H9 (cell line): ENCODE results near the gene SEPTIN5. TPM values are rescaled to one million over a fixed set of nuclear protein-coding genes. Genes with fewer than 3 reads are reported as not detected.

ENCODE experiments used
- DNase-seq: peaks from one replicate; pipeline ENCODE4 v3.0.0-alpha.2; 2017
- H2AFZ ChIP-seq: one replicate; pipeline ENCODE4 v1.6.1; 2013; ENCODE audit warnings: mild to moderate bottlenecking, low read length, control low read depth, moderate library complexity
- H2AK5ac ChIP-seq: 2 replicates; pipeline ENCODE4 v1.6.1; 2013; ENCODE audit warnings: low read length, control low read depth, mixed read lengths; ENCODE audit not compliant: insufficient read length
- H2BK120ac ChIP-seq: one replicate; pipeline ENCODE4 v1.6.1; 2013; ENCODE audit warnings: low read depth, mild to moderate bottlenecking, low read length, control low read depth, inconsistent platforms; ENCODE audit not compliant: poor library complexity, severe bottlenecking
- H2BK12ac ChIP-seq: 2 replicates; pipeline ENCODE4 v1.6.1; 2013; ENCODE audit warnings: low read length, control low read depth, mixed read lengths, low read depth; ENCODE audit not compliant: insufficient read length
- H2BK15ac ChIP-seq: 2 replicates; pipeline ENCODE4 v1.6.1; 2013; ENCODE audit warnings: low read depth, low read length, control low read depth
- H2BK20ac ChIP-seq: one replicate; pipeline ENCODE4 v1.6.1; 2013; ENCODE audit warnings: low read depth, mild to moderate bottlenecking, low read length, control low read depth, inconsistent platforms; ENCODE audit not compliant: poor library complexity, severe bottlenecking
- H2BK5ac ChIP-seq: 2 replicates; pipeline ENCODE4 v1.6.1; 2013; ENCODE audit warnings: low read length, control low read depth, mixed read lengths; ENCODE audit not compliant: insufficient read length
- H3K14ac ChIP-seq: 2 replicates; pipeline ENCODE4 v1.6.1; 2013; ENCODE audit warnings: low read length, control low read depth; ENCODE audit not compliant: insufficient read depth
- H3K18ac ChIP-seq: 2 replicates; pipeline ENCODE4 v1.6.1; 2013; ENCODE audit warnings: low read depth, mild to moderate bottlenecking, mixed read lengths, low read length, control low read depth; ENCODE audit not compliant: insufficient read length
- H3K23ac ChIP-seq: 2 replicates; pipeline ENCODE4 v1.6.1; 2013; ENCODE audit warnings: low read length, control low read depth, mixed read lengths, low read depth; ENCODE audit not compliant: insufficient read length
- H3K23me2 ChIP-seq: 2 replicates; pipeline ENCODE4 v1.6.1; 2013; ENCODE audit warnings: low read depth, mild to moderate bottlenecking, mixed read lengths, low read length, control low read depth; ENCODE audit not compliant: insufficient read length, poor library complexity, severe bottlenecking
- H3K27ac ChIP-seq: 2 replicates; pipeline ENCODE4 v1.5.1; 2013; ENCODE audit warnings: low read length, control low read depth, mixed read lengths, low read depth; ENCODE audit not compliant: insufficient read length
- H3K27me3 ChIP-seq: 2 replicates; pipeline ENCODE4 v1.6.1; 2013; ENCODE audit warnings: low read length, control low read depth, inconsistent platforms; ENCODE audit not compliant: insufficient read depth
- H3K4ac ChIP-seq: 2 replicates; pipeline ENCODE4 v1.6.1; 2013; ENCODE audit warnings: low read depth, mild to moderate bottlenecking, control low read depth, inconsistent platforms, low read length, moderate library complexity
- H3K4me1 ChIP-seq: 2 replicates; pipeline ENCODE4 v1.6.1; 2013; ENCODE audit warnings: low read length, control low read depth, inconsistent platforms; ENCODE audit not compliant: insufficient read depth
- H3K4me2 ChIP-seq: 2 replicates; pipeline ENCODE4 v1.6.1; 2013; ENCODE audit warnings: low read length, control low read depth, mixed read lengths; ENCODE audit not compliant: insufficient read length, insufficient read depth
- H3K56ac ChIP-seq: 2 replicates; pipeline ENCODE4 v1.6.1; 2013; ENCODE audit warnings: low read depth, mild to moderate bottlenecking, mixed read lengths, low read length, control low read depth; ENCODE audit not compliant: insufficient read length
- H3K79me1 ChIP-seq: 2 replicates; pipeline ENCODE4 v1.6.1; 2013; ENCODE audit warnings: low read depth, mild to moderate bottlenecking, moderate library complexity, low read length, control low read depth, inconsistent platforms; ENCODE audit not compliant: insufficient read depth, poor library complexity, severe bottlenecking
- H3K79me2 ChIP-seq: 2 replicates; pipeline ENCODE4 v1.6.1; 2013; ENCODE audit warnings: low read length, control low read depth, inconsistent platforms; ENCODE audit not compliant: insufficient read depth
- H3K9ac ChIP-seq: 2 replicates; pipeline ENCODE4 v1.6.1; 2013; ENCODE audit warnings: low read length, control low read depth, mixed read lengths; ENCODE audit not compliant: insufficient read length; ENCODE audit errors: extremely low read depth
- H3K9me3 ChIP-seq: one replicate; pipeline ENCODE4 v1.6.1; 2013; ENCODE audit warnings: low read depth, low read length, inconsistent platforms; ENCODE audit not compliant: control insufficient read depth
- H3T11ph ChIP-seq: one replicate; pipeline ENCODE4 v1.6.1; 2013; ENCODE audit warnings: mild to moderate bottlenecking, low read length, control low read depth, inconsistent platforms
- H4K20me1 ChIP-seq: one replicate; pipeline ENCODE4 v1.6.1; 2013; ENCODE audit not compliant: control insufficient read depth, insufficient read length, insufficient read depth
- H4K5ac ChIP-seq: 2 replicates; pipeline ENCODE4 v1.6.1; 2013; ENCODE audit warnings: low read depth, mild to moderate bottlenecking, mixed read lengths, low read length, control low read depth; ENCODE audit not compliant: insufficient read length
- H4K8ac ChIP-seq: replicated peaks from 2 replicates; pipeline ENCODE4 v1.6.1; 2013; ENCODE audit warnings: low read length, control low read depth, mixed read lengths, low read depth; ENCODE audit not compliant: insufficient read length
- H4K91ac ChIP-seq: 2 replicates; pipeline ENCODE4 v1.6.1; 2013; ENCODE audit warnings: low read depth, mild to moderate bottlenecking, moderate library complexity, mixed read lengths, low read length, control low read depth; ENCODE audit not compliant: insufficient read length
- H3K27ac Mint-ChIP-seq, 3 experiments: 2 replicates in 2 of 3; 3 replicates in 1 of 3; pipeline ENCODE4 v1.8.0; 2020 to 2021; ENCODE audit warnings: mixed read lengths in 3 of 3, mild to moderate bottlenecking in 1 of 3, moderate library complexity in 1 of 3
- H3K27me3 Mint-ChIP-seq: 2 replicates; pipeline ENCODE4 v1.8.0; 2021; ENCODE audit warnings: low read depth, mild to moderate bottlenecking, moderate library complexity, mixed read lengths
- H3K36me3 Mint-ChIP-seq, 3 experiments: 2 replicates in 2 of 3; 3 replicates in 1 of 3; pipeline ENCODE4 v1.8.0; 2020 to 2021; ENCODE audit warnings: low read depth in 3 of 3, mixed read lengths in 3 of 3; ENCODE audit not compliant: insufficient read depth in 1 of 3
- H3K4me1 Mint-ChIP-seq, 2 experiments: 2 replicates each; pipeline ENCODE4 v1.8.0; 2020; ENCODE audit warnings: mixed read lengths in 2 of 2
- H3K4me3 Mint-ChIP-seq, 2 experiments: 2 replicates in 1 of 2; 3 replicates in 1 of 2; pipeline ENCODE4 v1.8.0; 2020 to 2021; ENCODE audit warnings: mild to moderate bottlenecking in 2 of 2, mixed read lengths in 2 of 2, moderate library complexity in 1 of 2
- H3K9me3 Mint-ChIP-seq, 2 experiments: 2 replicates in 1 of 2; 3 replicates in 1 of 2; pipeline ENCODE4 v1.8.0; 2020; ENCODE audit warnings: mild to moderate bottlenecking in 2 of 2, mixed read lengths in 2 of 2, moderate library complexity in 1 of 2
- WGBS: extraction: QIAGEN DNeasy Blood & Tissue Kit; methylation state at CpG from one replicate; pipeline ENCODE4 v1.1.7; 2013; ENCODE audit warnings: missing lambda C conversion rate, low lambda C conversion rate, mixed read lengths; ENCODE audit not compliant: insufficient read length; ENCODE audit errors: extremely low coverage; 5-methylcytosine and 5-hydroxymethylcytosine counted together
- total RNA-seq: library from RNA; stranded (reverse); gene quantifications from 2 replicates; pipeline ENCODE4 v1.2.1, GENCODE V29; 2021
- TF ChIP-seq, protein P1 (sequence below): fragments of 200-600 bp; sonication (generic); conservative IDR thresholded peaks from 3 replicates; pipeline ENCODE4 v1.8.0; 2021; ENCODE audit warnings: antibody characterized with exemption, mild to moderate bottlenecking

Gene SEPTIN5
- total RNA-seq, 1 experiment from 2014 or later = 17.8 TPM

DNA sequence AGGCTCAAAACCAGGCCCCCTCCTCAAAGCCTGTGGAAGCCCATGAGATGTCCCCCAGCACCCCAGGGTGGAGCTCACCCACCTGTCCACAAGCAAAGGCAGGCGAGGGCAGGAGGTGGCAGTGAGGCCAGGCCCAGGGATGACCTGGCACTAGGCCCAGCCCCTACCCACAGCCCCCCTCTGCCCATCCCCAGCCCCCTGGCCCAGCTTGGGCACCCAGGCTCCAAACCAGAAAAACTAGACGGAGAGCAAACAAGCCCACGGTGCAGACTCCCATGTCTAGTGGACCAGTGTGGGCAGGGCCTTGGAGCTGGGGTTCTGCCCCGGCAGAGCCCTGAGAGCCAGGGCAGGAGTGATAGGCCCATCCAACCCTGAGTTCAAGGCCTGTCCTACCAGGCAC is 29.3 kb downstream of the SEPTIN5 start:
- H3K9me3 ChIP-seq = no peaks in the 10 kb centered on the region
- H3K27ac ChIP-seq = no peak overlapping the region
- no peaks in the 10 kb centered on the region for H3K4me1 ChIP-seq
- H3K23ac ChIP-seq = no peak overlapping the region
- no peak overlapping the region for H3K4me3 Mint-ChIP-seq
- no peak overlapping the region for H2AK5ac ChIP-seq
- H3K14ac ChIP-seq = no peak overlapping the region
- no peaks in the 10 kb centered on the region for H3K23me2 ChIP-seq
- H3K36me3 Mint-ChIP-seq = no peaks in the 10 kb centered on the region
- no peak overlapping the region for H3T11ph ChIP-seq
- no peaks in the 10 kb centered on the region for H3K79me2 ChIP-seq
- no peak overlapping the region for H2BK120ac ChIP-seq
- no peak overlapping the region for H2BK15ac ChIP-seq
- H2BK12ac ChIP-seq = no peak overlapping the region
- WGBS = no CpG with 5 or more reads among the region's 4 CpGs
- no peaks in the 10 kb centered on the region for H4K20me1 ChIP-seq
- H2BK20ac ChIP-seq = no peak overlapping the region
- no peak overlapping the region for H2BK5ac ChIP-seq
- no peak overlapping the region for H3K27ac Mint-ChIP-seq
- no peaks in the 10 kb centered on the region for H3K27me3 ChIP-seq
- H4K5ac ChIP-seq = no peak overlapping the region
- DNase-seq = no peak
- H3K9me3 Mint-ChIP-seq = no peaks in the 10 kb centered on the region; a peak in 1 of 5 replicates
- H3K18ac ChIP-seq = no peak overlapping the region
- no peak overlapping the region for H4K91ac ChIP-seq
- no peak overlapping the region for H3K56ac ChIP-seq
- H3K4ac ChIP-seq = no peak overlapping the region
- TF ChIP-seq, protein P1, sequence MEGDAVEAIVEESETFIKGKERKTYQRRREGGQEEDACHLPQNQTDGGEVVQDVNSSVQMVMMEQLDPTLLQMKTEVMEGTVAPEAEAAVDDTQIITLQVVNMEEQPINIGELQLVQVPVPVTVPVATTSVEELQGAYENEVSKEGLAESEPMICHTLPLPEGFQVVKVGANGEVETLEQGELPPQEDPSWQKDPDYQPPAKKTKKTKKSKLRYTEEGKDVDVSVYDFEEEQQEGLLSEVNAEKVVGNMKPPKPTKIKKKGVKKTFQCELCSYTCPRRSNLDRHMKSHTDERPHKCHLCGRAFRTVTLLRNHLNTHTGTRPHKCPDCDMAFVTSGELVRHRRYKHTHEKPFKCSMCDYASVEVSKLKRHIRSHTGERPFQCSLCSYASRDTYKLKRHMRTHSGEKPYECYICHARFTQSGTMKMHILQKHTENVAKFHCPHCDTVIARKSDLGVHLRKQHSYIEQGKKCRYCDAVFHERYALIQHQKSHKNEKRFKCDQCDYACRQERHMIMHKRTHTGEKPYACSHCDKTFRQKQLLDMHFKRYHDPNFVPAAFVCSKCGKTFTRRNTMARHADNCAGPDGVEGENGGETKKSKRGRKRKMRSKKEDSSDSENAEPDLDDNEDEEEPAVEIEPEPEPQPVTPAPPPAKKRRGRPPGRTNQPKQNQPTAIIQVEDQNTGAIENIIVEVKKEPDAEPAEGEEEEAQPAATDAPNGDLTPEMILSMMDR = no peak
- no peak overlapping the region for H2AFZ ChIP-seq
- no peaks in the 10 kb centered on the region for H3K79me1 ChIP-seq
- H3K4me2 ChIP-seq = no peak overlapping the region
- peaks cover 5% of the 10 kb centered on the region for H3K27me3 Mint-ChIP-seq
- H3K9ac ChIP-seq = no peak overlapping the region
- H4K8ac ChIP-seq = no peak overlapping the region
- peaks cover 4 to 5% of the 10 kb centered on the region in 2 experiments; a peak in 3 of 4 replicates for H3K4me1 Mint-ChIP-seq
